Astrocyte of the spinal cord (primary cell): ENCODE results near the gene KRT9.

Experiments used
- DNase-seq: peaks from one replicate; pipeline ENCODE4 v3.0.0; 2011; ENCODE audit warnings: low read depth, low spot score
- H3K4me3 ChIP-seq: 2 replicates; pipeline ENCODE4 v1.5.1; 2011; ENCODE audit warnings: low read depth, mild to moderate bottlenecking, low read length, moderate library complexity
- in situ Hi-C: cut with HindIII; loops from 2 replicates; pipeline ENCODE4 v1.10.0; 2017; ENCODE audit warnings: low sequenced_read_pairs
- TF ChIP-seq, protein P1 (sequence below): IDR thresholded peaks from 2 replicates; pipeline ENCODE4 v1.5.1; 2012; ENCODE audit warnings: low read depth, mild to moderate bottlenecking, low read length, inconsistent platforms

KRT9 gene

GRCh38 chr17:41565338-41565737 is 6.5 kb downstream of the KRT9 start:
- in situ Hi-C loops: no loop called here
- DNase-seq: no peak
- TF ChIP-seq, protein P1, sequence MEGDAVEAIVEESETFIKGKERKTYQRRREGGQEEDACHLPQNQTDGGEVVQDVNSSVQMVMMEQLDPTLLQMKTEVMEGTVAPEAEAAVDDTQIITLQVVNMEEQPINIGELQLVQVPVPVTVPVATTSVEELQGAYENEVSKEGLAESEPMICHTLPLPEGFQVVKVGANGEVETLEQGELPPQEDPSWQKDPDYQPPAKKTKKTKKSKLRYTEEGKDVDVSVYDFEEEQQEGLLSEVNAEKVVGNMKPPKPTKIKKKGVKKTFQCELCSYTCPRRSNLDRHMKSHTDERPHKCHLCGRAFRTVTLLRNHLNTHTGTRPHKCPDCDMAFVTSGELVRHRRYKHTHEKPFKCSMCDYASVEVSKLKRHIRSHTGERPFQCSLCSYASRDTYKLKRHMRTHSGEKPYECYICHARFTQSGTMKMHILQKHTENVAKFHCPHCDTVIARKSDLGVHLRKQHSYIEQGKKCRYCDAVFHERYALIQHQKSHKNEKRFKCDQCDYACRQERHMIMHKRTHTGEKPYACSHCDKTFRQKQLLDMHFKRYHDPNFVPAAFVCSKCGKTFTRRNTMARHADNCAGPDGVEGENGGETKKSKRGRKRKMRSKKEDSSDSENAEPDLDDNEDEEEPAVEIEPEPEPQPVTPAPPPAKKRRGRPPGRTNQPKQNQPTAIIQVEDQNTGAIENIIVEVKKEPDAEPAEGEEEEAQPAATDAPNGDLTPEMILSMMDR: no peak
- no peak overlapping the region for H3K4me3 ChIP-seq

- TF ChIP-seq, protein P1: no peak
- H3K4me3 ChIP-seq: no peak overlapping the region
- DNase-seq: no peak
- in situ Hi-C loops: no loop called here
These were observed 8.2 kb downstream of the KRT9 start for GRCh38 chr17:41563607-41564170.

DNA sequence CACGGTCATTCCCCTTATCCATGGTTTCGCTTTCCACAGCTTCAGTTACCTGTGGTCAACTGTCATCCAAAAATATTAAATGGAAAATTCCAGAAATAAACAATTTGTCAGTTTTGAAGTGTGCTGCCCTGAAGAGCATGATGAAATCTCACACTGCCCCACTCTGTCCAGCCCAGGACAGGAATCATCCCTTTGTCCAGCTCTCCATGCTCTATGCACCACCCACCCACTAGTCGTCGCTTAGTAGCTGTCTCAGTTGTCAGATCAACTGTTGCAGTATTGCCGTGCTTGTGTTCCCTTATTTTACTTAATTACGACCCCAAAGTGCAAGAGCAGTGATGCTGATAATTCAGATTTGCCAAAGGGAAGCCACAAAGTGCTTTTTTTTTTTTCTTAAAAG is 10.3 kb downstream of the KRT9 start:
- in situ Hi-C loops: no loop called here
- no peak for DNase-seq
- no peak overlapping the region for H3K4me3 ChIP-seq
- TF ChIP-seq, protein P1: no peak

DNA sequence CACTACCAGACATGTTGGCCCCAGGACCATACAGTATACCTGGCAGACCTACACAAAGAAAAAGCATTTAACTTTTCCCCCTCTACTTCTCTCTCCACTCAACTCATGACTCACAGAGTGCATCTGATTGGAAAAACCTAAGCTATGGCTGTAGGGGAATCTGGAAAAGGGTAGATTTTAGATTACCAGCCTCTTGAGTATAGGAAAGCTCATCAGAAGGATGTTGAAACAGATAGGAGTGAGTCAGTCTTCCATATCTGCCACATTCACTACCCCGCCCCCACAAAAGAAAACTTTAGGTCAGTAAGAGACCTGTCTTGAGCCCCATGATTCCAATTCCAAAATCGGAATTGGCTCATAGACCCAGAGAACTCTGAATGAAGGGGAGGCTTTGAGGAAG is 12.3 kb downstream of the KRT9 start:
- DNase-seq: no peak
- in situ Hi-C loops: no loop called here
- TF ChIP-seq, protein P1: no peak
- no peak overlapping the region for H3K4me3 ChIP-seq

GRCh38 chr17:41556931-41557330 is 14.9 kb downstream of the KRT9 start:
- no peak overlapping the region for H3K4me3 ChIP-seq
- TF ChIP-seq, protein P1: no peak

DNA sequence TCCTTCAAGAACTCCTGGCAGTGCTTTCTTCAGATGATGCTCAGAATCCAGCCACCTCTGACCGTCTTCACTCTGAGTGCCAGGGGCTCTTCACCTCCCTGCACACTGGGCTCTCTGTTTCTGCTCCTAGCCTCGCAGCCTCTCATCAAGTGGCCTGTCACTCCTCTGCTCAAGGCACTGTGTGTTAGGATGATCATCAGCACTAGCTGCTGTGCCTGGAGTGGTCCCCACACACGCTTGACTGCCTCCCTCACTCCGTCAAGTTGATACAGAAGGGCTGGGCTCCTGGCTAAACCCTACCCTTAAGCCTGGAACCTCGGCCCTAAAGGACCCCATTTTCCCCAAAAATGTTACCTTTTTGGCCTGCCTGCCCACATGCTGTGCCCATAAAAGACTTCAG is 15.6 kb downstream of the KRT9 start:
- DNase-seq: no peak
- in situ Hi-C loops: no loop called here
- TF ChIP-seq, protein P1: no peak
- no peak overlapping the region for H3K4me3 ChIP-seq

More at GRCh38 chr17:41556931-41557330, 14.9 kb downstream of the KRT9 start:
- in situ Hi-C loops: no loop called here
- no peak for DNase-seq
